HEK293 (cell line): ENCODE results near the gene ELMO1.

Experiments used
- CTCF ChIA-PET: fragments of 350-600 bp; formaldehyde crosslinking; extraction: SDS; loops from one replicate; lab custom pipeline; 2021; ENCODE audit warnings: antibody characterized with exemption; lab: Yijun Ruan, JAX
- POLR2A ChIA-PET: fragments of 300-600 bp; formaldehyde crosslinking; extraction: SDS; loops from one replicate; lab custom pipeline; 2020; ENCODE audit warnings: antibody characterized with exemption, inconsistent platforms; lab: Yijun Ruan, JAX
- H3K27ac ChIP-seq: fragments of 200-500 bp; sonication (Bioruptor generic); 2 replicates; pipeline ENCODE4 v1.5.1; 2014; ENCODE audit warnings: low read depth, low read length, control low read depth, inconsistent platforms; ENCODE audit errors: extremely low read depth
- H3K36me3 ChIP-seq, 2 experiments: fragments of 200-500 bp in 1 of 2; sonication (Bioruptor generic) in 1 of 2; 1 replicate in 1 of 2; 2 replicates in 1 of 2; pipeline ENCODE4 v1.5.1; 2014 to 2017; ENCODE audit warnings: inconsistent platforms in 2 of 2, low read length in 2 of 2; ENCODE audit not compliant: control insufficient read depth in 2 of 2, insufficient read depth in 1 of 2
- H3K4me1 ChIP-seq: fragments of 200-500 bp; sonication (Bioruptor generic); 2 replicates; pipeline ENCODE4 v1.5.1; 2014; ENCODE audit warnings: mild to moderate bottlenecking, low read length, inconsistent platforms; ENCODE audit not compliant: control insufficient read depth, insufficient read depth
- H3K4me3 ChIP-seq: 2 replicates; pipeline ENCODE4 v1.5.1; 2011; ENCODE audit warnings: low read depth, mild to moderate bottlenecking, control low read depth, low read length, moderate library complexity
- H3K9me3 ChIP-seq: fragments of 200-500 bp; sonication (Bioruptor generic); 2 replicates; pipeline ENCODE4 v1.5.1; 2014; ENCODE audit warnings: low read depth, low read length, inconsistent platforms; ENCODE audit not compliant: control insufficient read depth, insufficient read depth
- ELK4 ChIP-seq: IDR thresholded peaks from 2 replicates; pipeline ENCODE4 v1.6.1; 2011; ENCODE audit warnings: mild to moderate bottlenecking, low read depth, low read length, borderline replicate concordance
- GLIS2 ChIP-seq: fragments of 450-650 bp; formaldehyde crosslinking; IDR thresholded peaks from 2 replicates; pipeline ENCODE4 v1.5.1; 2016; ENCODE audit warnings: missing biosample characterization, missing genetic modification characterization
- HOXA7 ChIP-seq: sonication (generic); formaldehyde crosslinking; IDR thresholded peaks from 2 replicates; pipeline ENCODE4 v1.8.1; 2022; ENCODE audit warnings: missing genetic modification reagents, borderline replicate concordance
- HOXC10 ChIP-seq: sonication (generic); formaldehyde crosslinking; IDR thresholded peaks from 2 replicates; pipeline ENCODE4 v1.8.1; 2023; ENCODE audit warnings: mild to moderate bottlenecking, missing genetic modification reagents
- RBAK ChIP-seq: fragments of 450-650 bp; formaldehyde crosslinking; IDR thresholded peaks from 2 replicates; pipeline ENCODE4 v1.5.1; 2016; ENCODE audit warnings: missing biosample characterization, missing genetic modification characterization
- ZBTB26 ChIP-seq: fragments of 450-650 bp; formaldehyde crosslinking; optimal IDR thresholded peaks from 2 replicates; pipeline ENCODE3; 2016; ENCODE audit warnings: missing biosample characterization, mild to moderate bottlenecking, missing genetic modification characterization
- ZBTB48 ChIP-seq: fragments of 450-650 bp; formaldehyde crosslinking; IDR thresholded peaks from 2 replicates; pipeline ENCODE4 v1.5.1; 2016; ENCODE audit warnings: missing biosample characterization, missing genetic modification characterization
- ZNF155 ChIP-seq: fragments of 450-650 bp; formaldehyde crosslinking; IDR thresholded peaks from 2 replicates; pipeline ENCODE4 v1.5.1; 2016; ENCODE audit warnings: missing biosample characterization, missing genetic modification characterization
- ZNF157 ChIP-seq: fragments of 450-650 bp; formaldehyde crosslinking; IDR thresholded peaks from 2 replicates; pipeline ENCODE4 v1.5.1; 2016; ENCODE audit warnings: missing biosample characterization, missing genetic modification characterization
- ZNF184 ChIP-seq: fragments of 450-650 bp; IDR thresholded peaks from 2 replicates; pipeline ENCODE4 v1.5.1; 2018; ENCODE audit warnings: missing biosample characterization, mild to moderate bottlenecking, missing genetic modification characterization
- ZNF19 ChIP-seq: fragments of 450-650 bp; formaldehyde crosslinking; IDR thresholded peaks from 2 replicates; pipeline ENCODE4; 2016; ENCODE audit warnings: missing biosample characterization, missing genetic modification characterization, low read depth
- ZNF292 ChIP-seq: fragments of 450-650 bp; formaldehyde crosslinking; IDR thresholded peaks from 2 replicates; pipeline ENCODE4 v1.5.1; 2016; ENCODE audit warnings: low read depth, missing biosample characterization, missing genetic modification characterization, borderline replicate concordance
- ZNF37A ChIP-seq: fragments of 450-650 bp; IDR thresholded peaks from 2 replicates; pipeline ENCODE4 v1.5.1; 2018; ENCODE audit warnings: missing biosample characterization, missing genetic modification characterization
- ZNF404 ChIP-seq: fragments of 450-650 bp; formaldehyde crosslinking; IDR thresholded peaks from 2 replicates; pipeline ENCODE4 v1.5.1; 2017; ENCODE audit warnings: missing biosample characterization, missing genetic modification characterization
- ZNF426 ChIP-seq: fragments of 450-650 bp; formaldehyde crosslinking; IDR thresholded peaks from 2 replicates; pipeline ENCODE4 v1.5.1; 2017; ENCODE audit warnings: missing biosample characterization, missing genetic modification characterization, mild to moderate bottlenecking, inconsistent platforms, moderate library complexity
- ZNF513 ChIP-seq: fragments of 450-650 bp; IDR thresholded peaks from 2 replicates; pipeline ENCODE4 v1.5.1; 2018; ENCODE audit warnings: missing biosample characterization, missing genetic modification characterization
- ZNF518A ChIP-seq: fragments of 450-650 bp; formaldehyde crosslinking; conservative IDR thresholded peaks from 2 replicates; pipeline ENCODE4 v1.5.1; 2016; ENCODE audit warnings: low read depth, missing biosample characterization, missing genetic modification characterization
- ZNF544 ChIP-seq: fragments of 450-650 bp; formaldehyde crosslinking; IDR thresholded peaks from 2 replicates; pipeline ENCODE4 v1.5.0; 2017; ENCODE audit warnings: missing biosample characterization, missing genetic modification characterization
- ZNF580 ChIP-seq: fragments of 450-650 bp; formaldehyde crosslinking; IDR thresholded peaks from 2 replicates; pipeline ENCODE4 v1.5.1; 2016; ENCODE audit warnings: missing biosample characterization, missing genetic modification characterization
- ZNF596 ChIP-seq: fragments of 450-650 bp; IDR thresholded peaks from 2 replicates; pipeline ENCODE4 v1.5.0; 2018; ENCODE audit warnings: missing biosample characterization, mild to moderate bottlenecking, missing genetic modification characterization, moderate library complexity
- ZNF624 ChIP-seq: fragments of 450-650 bp; formaldehyde crosslinking; IDR thresholded peaks from 2 replicates; pipeline ENCODE4 v1.5.1; 2017; ENCODE audit warnings: missing biosample characterization, missing genetic modification characterization
- ZNF629 ChIP-seq: fragments of 450-650 bp; formaldehyde crosslinking; IDR thresholded peaks from 2 replicates; pipeline ENCODE4 v1.5.1; 2017; ENCODE audit warnings: missing biosample characterization, missing genetic modification characterization
- ZNF747 ChIP-seq: fragments of 450-650 bp; formaldehyde crosslinking; IDR thresholded peaks from 2 replicates; pipeline ENCODE4 v1.5.1; 2016; ENCODE audit warnings: missing biosample characterization, missing genetic modification characterization
- ZSCAN30 ChIP-seq: fragments of 450-650 bp; IDR thresholded peaks from 2 replicates; pipeline ENCODE4 v1.5.1; 2018; ENCODE audit warnings: missing biosample characterization, mild to moderate bottlenecking, missing genetic modification characterization, moderate library complexity

Gene ELMO1

GRCh38 chr7:36918591-36918990 lies 530.1 kb downstream of the ELMO1 start (continued):
- TF ChIP-seq ZNF544 (tag by site-specific recombination), result no peak
- no peak for TF ChIP-seq HOXA7 (CRISPR knock-in tag)
- no peak for TF ChIP-seq RBAK (tag by site-specific recombination)
- no peak for TF ChIP-seq ZNF404 (tag by site-specific recombination)
- no peak for TF ChIP-seq ZNF19 (tag by site-specific recombination)
- TF ChIP-seq ZNF426 (tag by site-specific recombination), result no peak
- TF ChIP-seq ZBTB48 (tag by site-specific recombination), result no peak
- no peak for TF ChIP-seq HOXC10 (CRISPR knock-in tag)
- no peak for TF ChIP-seq ZNF596 (tag by site-specific recombination)
- no peak for TF ChIP-seq ZNF513 (tag by site-specific recombination)

GRCh38 chr7:36916619-36917018 lies 532.0 kb downstream of the ELMO1 start:
- TF ChIP-seq ZSCAN30 (tag by site-specific recombination) (no peak), ZNF184 (tag by site-specific recombination) (no peak), ZNF629 (tag by site-specific recombination) (no peak), ZNF155 (tag by site-specific recombination) (no peak), ZNF157 (no peak), ZNF37A (tag by site-specific recombination) (no peak), ELK4 (no peak), ZNF624 (tag by site-specific recombination) (no peak), HOXC10 (CRISPR knock-in tag) (no peak), ZNF747 (tag by site-specific recombination) (no peak), ZNF580 (no peak), ZNF596 (tag by site-specific recombination) (no peak), RBAK (tag by site-specific recombination) (no peak), ZNF518A (no peak), ZNF292 (no peak), GLIS2 (no peak), ZBTB26 (tag by site-specific recombination) (no peak)
- ChIA-PET POLR2A (no interaction called here), CTCF (interaction anchor here (0.6 kb wide), 1 partner anchor 282 kb away, joined by 3 read pairs; no protein-coding TSS in a partner anchor)
- H3K36me3 ChIP-seq, result no peaks in the 10 kb centered on the region
- no peaks in the 10 kb centered on the region for H3K4me1 ChIP-seq
- no peak overlapping the region for H3K4me3 ChIP-seq
- no peaks in the 10 kb centered on the region for H3K9me3 ChIP-seq
- no peak overlapping the region for H3K27ac ChIP-seq
